NCI-H2196 treated with DMSO at 0.1 percent for 48 hours (cell line): ENCODE measurements around the gene RAB5B.
A peak's percentile ranks its signal among the peaks of the same experiment; 100 is the strongest.
"Not testable (repeated sequence)": the region's sequence is repeated elsewhere in the genome, so short reads cannot be mapped to it uniquely, and the experiment has no call there.

ENCODE experiments used
- DNase-seq: peaks from one replicate; lab custom pipeline; 2025; ENCODE audit not compliant: unreplicated experiment; lab: John Stamatoyannopoulos, UW

Gene RAB5B

GRCh38 chr12:55940065-55940732 lies 33.7 kb upstream of the RAB5B start:
- peak; percentile 85 for DNase-seq

- no peak for DNase-seq
Observed at GRCh38 chr12:55942055-55942454, 31.8 kb upstream of the RAB5B start.

GRCh38 chr12:55942577-55943136 lies 31.2 kb upstream of the RAB5B start:
- no peak for DNase-seq

DNA sequence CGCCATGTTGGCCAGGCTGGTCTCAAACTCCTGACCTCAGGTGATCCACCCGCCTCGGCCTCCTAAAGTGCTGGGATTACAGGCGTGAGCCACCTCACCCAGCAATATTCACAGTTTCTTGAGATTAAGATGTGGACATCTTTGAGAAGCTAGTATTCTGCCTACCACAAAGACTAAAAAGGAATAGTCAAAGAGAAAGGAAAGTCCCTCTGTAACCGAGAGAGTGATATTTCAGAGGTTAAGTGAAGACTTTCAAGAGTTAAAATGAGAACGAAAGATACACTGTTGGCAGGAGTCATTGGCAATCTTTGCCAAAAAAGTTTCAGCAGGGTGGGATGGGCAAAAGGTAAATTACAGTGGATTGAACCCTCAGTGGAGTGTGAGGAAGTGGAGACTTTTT lies 27.3 kb upstream of the RAB5B start:
- no peak for DNase-seq

DNA sequence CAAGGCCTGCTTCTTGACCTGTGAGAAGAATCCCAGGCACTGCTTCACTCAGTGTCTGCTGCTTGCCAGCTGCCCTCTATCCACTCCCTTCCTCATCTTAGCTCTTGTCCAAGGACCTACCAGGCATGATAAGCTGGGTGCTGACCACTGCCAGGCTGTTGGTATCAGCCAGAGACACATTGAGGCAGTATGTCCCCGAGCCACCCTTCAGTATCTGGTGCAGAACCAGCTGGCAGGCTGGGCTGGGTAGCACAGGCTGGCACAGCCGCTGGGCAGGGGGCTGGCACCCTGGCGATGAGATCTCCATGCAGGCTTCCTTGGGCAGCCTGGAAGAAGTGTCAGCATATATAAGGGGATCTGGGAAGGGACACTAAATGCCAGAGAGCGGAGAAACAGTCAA lies 18.5 kb upstream of the RAB5B start:
- no peak for DNase-seq

GRCh38 chr12:55955800-55956508 lies 17.9 kb upstream of the RAB5B start:
- no peak for DNase-seq

DNA sequence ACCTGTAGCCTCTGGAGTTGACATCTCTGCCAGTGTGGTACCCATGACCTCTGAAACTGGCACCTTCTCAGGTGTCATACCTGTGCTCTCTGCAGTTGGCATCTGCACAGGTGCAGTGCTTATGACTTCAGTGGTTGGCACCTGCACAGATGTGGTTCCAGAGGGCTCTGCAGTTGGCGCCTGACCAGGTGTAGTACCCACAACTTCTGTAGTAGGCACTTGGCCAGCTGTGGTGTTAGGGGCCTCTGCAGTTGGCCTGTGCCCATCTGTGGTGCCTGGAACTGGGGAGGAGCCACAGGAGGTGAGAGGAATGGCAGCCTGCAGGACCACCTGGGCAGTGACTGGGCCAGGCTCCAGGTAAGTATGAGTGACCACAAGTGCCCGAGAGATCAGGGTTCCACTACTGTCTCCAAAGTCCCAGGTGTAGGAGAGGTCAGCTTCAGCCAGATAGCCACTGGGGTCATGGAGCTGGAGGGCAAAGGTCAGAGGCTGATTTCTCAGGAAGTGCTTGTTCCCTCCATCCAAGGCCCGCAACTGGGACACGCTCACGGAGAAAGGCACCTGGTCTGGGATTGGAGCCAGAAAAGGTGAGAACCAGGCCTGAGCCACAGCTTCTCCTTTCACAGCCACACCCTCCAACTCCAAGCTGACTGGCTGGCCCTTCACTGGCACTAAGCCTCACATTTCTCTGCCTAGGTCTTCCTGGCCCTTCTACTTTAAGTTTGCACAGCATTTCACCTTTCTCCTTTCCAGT lies 16.6 kb upstream of the RAB5B start:
- DNase-seq: peak; percentile 43

DNA sequence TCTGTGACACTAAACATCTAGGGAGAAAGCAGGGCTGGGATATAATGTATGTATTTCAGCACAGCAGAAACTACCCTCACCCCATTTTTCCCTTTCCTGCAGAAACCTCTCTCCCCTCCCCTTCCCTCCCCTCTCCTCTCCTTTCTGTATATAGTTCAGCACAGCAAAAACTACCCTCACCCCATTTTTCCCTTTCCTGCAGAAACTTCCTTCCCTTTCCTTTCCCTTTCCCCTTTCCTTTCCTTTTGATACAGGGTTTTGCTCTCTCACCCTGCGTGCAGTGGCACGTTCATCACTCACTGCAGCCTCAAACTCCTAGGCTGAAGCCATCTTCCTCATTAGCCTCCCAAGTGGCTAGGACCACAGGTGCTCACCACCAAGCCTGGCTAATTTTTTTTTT lies 10.1 kb upstream of the RAB5B start:
- no peak for DNase-seq

DNA sequence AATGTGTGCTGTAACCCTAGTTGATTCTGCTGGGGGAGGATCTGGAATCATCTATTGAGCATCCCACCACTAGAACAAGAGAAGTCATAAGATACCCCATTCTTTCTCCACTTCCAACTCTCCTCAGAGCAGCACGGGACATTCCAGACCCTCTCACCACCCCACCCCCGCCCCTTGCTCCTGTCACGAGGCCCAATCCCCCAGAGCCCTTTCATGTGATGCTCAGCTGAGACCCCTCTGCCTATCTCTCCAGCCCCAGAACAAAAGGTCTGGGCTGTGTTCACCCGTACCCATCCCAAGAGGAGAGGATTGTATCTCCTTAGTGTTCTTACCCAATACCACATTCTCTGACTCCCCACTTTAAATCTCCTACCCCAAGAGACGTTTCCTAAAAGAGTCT lies 8.6 kb upstream of the RAB5B start:
- DNase-seq: no peak

DNA sequence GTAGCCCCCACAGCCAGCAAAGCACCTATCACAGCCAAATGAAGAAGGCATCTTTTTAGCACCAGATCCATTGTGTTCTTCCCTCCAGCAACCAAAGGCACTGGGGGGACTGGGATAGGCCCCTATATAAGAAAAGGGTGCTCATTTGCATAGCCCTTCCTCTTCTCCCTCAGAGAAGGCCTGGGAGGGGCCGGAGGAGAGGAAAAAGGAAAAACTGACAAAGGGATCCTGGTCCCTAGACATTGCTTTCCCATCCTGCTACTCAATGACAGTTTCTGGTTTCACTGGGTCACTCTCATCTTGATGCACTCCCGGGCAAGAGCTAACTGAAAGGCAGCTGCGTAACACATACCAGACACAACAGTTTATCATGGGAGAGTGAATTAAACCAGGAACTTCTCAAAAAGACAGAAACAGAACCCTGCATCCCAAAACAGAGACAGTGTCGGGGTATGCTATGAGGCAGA lies 7.9 kb upstream of the RAB5B start, which contains the start of gene PMEL:
Gene PMEL, minus strand, starts transcription at position 102 of the 467 bp plus-strand sequence. Its CDS starts 31 bp downstream, at position 71.
- no peak for DNase-seq

- DNase-seq: peak; percentile 72
Observed at GRCh38 chr12:55966408-55967281, 7.2 kb upstream of the RAB5B start, which contains the start of gene CDK2. Gene CDK2 (plus strand): TSS chr12:55966830. CDS start chr12:55967009, 179 bp downstream.

GRCh38 chr12:55969356-55969755 lies 4.5 kb upstream of the RAB5B start:
- DNase-seq: no peak

- DNase-seq: no peak
Observed at GRCh38 chr12:55970775-55971174, 3.1 kb upstream of the RAB5B start.

GRCh38 chr12:55972042-55972441 lies 1.8 kb upstream of the RAB5B start:
- no peak for DNase-seq

- DNase-seq: no peak
Observed at GRCh38 chr12:55972456-55972855, 1.4 kb upstream of the RAB5B start.

DNA sequence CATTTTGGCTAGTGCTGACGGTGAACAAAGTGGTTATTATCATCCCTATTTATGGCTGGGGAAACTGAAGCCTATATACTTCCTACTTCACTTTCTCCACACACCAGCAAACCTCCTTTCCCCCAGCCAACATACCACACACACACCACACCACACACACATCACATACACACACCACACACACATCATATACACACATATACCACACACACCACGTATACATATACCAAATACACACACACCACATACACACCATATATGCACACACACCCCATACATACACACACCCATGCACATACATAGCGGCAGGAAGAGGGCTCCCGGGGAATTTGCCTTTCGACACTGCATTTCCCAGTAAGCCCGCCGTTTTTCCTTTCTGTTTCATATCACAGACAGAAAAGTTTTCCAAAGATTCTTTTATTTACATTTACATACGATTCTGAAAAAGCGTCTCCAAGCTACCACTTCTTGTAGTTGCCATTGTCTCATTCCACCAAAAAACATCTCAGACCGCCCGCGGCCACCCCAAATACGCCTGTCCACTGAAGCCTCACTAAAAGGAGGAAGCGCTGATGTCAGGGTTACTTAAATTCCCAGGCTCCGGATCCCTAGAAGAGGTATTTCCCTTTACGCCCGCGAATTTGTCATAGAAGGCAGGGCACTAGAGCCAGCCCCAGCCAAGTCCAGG lies 823 bp upstream of the RAB5B start:
- DNase-seq: no peak

GRCh38 chr12:55974308-55974730 lies 441 bp downstream of the RAB5B start:
- no peak for DNase-seq

GRCh38 chr12:55978393-55978792 lies 4.5 kb downstream of the RAB5B start:
- DNase-seq: no peak

GRCh38 chr12:55979069-55979468 lies 5.2 kb downstream of the RAB5B start:
- no peak for DNase-seq

GRCh38 chr12:55981882-55982281 lies 8.0 kb downstream of the RAB5B start:
- DNase-seq: not testable (repeated sequence)
